Endothelial cell of umbilical vein (primary cell): Measurements from ENCODE around the gene TULP4. TPM values are rescaled to one million over a fixed set of nuclear protein-coding genes. Genes with fewer than 3 reads are reported as not detected.
"Not testable (repeated sequence)": the region's sequence is repeated elsewhere in the genome, so short reads cannot be mapped to it uniquely, and the experiment has no call there.

Experiments
- BruUV-seq: library from RNA; stranded (reverse); fragments of 400-500 nt; replicated peaks from 2 replicates; lab custom pipeline; 2021; lab: Mats Ljungman, UMichigan
- CTCF ChIA-PET: fragments of 300-600, 350-600 bp; sonication (Branson Sonifier 250); formaldehyde crosslinking; loops from one replicate; lab custom pipeline; 2021; ENCODE audit warnings: antibody characterized with exemption, inconsistent platforms; lab: Charles Lee
- POLR2A ChIA-PET: fragments of 300-600, 350-600 bp; sonication (Branson Sonifier 250); formaldehyde crosslinking; loops from one replicate; lab custom pipeline; 2021; ENCODE audit warnings: antibody characterized with exemption, inconsistent platforms; lab: Charles Lee
- DNase-seq: peaks from one replicate; pipeline ENCODE4 v3.0.0-alpha.2; 2011; ENCODE audit warnings: low read depth, low spot score
- FAIRE-seq: peaks from 2 replicates; lab custom pipeline; 2011; peaks lifted over from hg19 to GRCh38; lab: Jason Lieb, UNC
- H2AFZ ChIP-seq: 2 replicates; pipeline ENCODE4 v1.6.0; 2012; ENCODE audit warnings: low read depth, low read length, control low read depth, inconsistent platforms
- H3K27ac ChIP-seq: 2 replicates; pipeline ENCODE4 v1.5.1; 2011; ENCODE audit warnings: low read depth, mild to moderate bottlenecking, control low read depth, low read length, moderate library complexity; ENCODE audit not compliant: insufficient read depth
- H3K27me3 ChIP-seq, 2 experiments: 2 replicates each; pipeline versions ENCODE4 v1.6.0 to v1.6.1; 2011; ENCODE audit warnings: low read length in 2 of 2, mixed read lengths in 1 of 2; ENCODE audit not compliant: control insufficient read depth in 2 of 2, insufficient read depth in 2 of 2
- H3K36me3 ChIP-seq, 2 experiments: 2 replicates in 1 of 2; 3 replicates in 1 of 2; pipeline ENCODE4 v1.5.1; 2011; ENCODE audit warnings: low read length in 2 of 2, mild to moderate bottlenecking in 1 of 2, moderate library complexity in 1 of 2; ENCODE audit not compliant: control insufficient read depth in 2 of 2, insufficient read depth in 2 of 2; ENCODE audit errors: extremely low read depth in 1 of 2
- H3K4me1 ChIP-seq: 3 replicates; pipeline ENCODE4 v1.5.1; 2011; ENCODE audit warnings: mild to moderate bottlenecking, low read length; ENCODE audit not compliant: control insufficient read depth, insufficient read depth; ENCODE audit errors: extremely low read depth
- H3K4me2 ChIP-seq: 2 replicates; pipeline ENCODE4 v1.6.1; 2011; ENCODE audit warnings: low read length, control low read depth, mixed read lengths; ENCODE audit not compliant: insufficient read depth
- H3K4me3 ChIP-seq, 3 experiments: fragments of 200-600 bp in 1 of 3; sonication (generic), shearing (Covaris generic) in 1 of 3; replicated peaks in 1 of 3; 2 replicates each; pipeline ENCODE4 v1.5.1; 2011 to 2016; ENCODE audit warnings: control low read depth in 3 of 3, low read length in 3 of 3, mild to moderate bottlenecking in 2 of 3, inconsistent platforms in 1 of 3, low read depth in 1 of 3, moderate library complexity in 1 of 3; ENCODE audit not compliant: insufficient read depth in 1 of 3
- H3K79me2 ChIP-seq: 2 replicates; pipeline ENCODE4 v1.6.0; 2012; ENCODE audit warnings: low read length, inconsistent platforms; ENCODE audit not compliant: control insufficient read depth, insufficient read depth
- H3K9ac ChIP-seq: replicated peaks from 2 replicates; pipeline ENCODE3; 2011; ENCODE audit warnings: low read length, control low read depth; ENCODE audit not compliant: insufficient read depth; ENCODE audit errors: extremely low read depth
- H3K9me1 ChIP-seq: replicated peaks from 3 replicates; pipeline ENCODE4 v1.6.0; 2011; ENCODE audit warnings: mild to moderate bottlenecking, low read length; ENCODE audit not compliant: control insufficient read depth, insufficient read depth; ENCODE audit errors: extremely low read depth
- H3K9me3 ChIP-seq: replicated peaks from 2 replicates; pipeline ENCODE4 v1.5.1; 2012; ENCODE audit warnings: low read length, inconsistent platforms; ENCODE audit not compliant: control insufficient read depth, insufficient read depth
- H4K20me1 ChIP-seq: replicated peaks from 2 replicates; pipeline ENCODE3; 2011; ENCODE audit warnings: mild to moderate bottlenecking, low read length; ENCODE audit not compliant: control insufficient read depth, insufficient read depth; ENCODE audit errors: extremely low read depth
- CTCF ChIP-seq, 2 donors: IDR thresholded peaks; 1 replicate in 1 of 2; 2 replicates in 1 of 2; pipeline ENCODE4 v1.5.1; 2011; ENCODE audit warnings: low read length in 2 of 2, mild to moderate bottlenecking in 2 of 2, moderate library complexity in 2 of 2, control low read depth in 1 of 2, inconsistent platforms in 1 of 2, low read depth in 1 of 2; ENCODE audit not compliant: insufficient read depth in 1 of 2; ENCODE audit errors: extremely low read depth in 1 of 2
- EZH2 ChIP-seq: IDR thresholded peaks from 2 replicates; pipeline ENCODE4 v1.6.1; 2012; ENCODE audit warnings: borderline replicate concordance, low read depth, mild to moderate bottlenecking, moderate library complexity, low read length, inconsistent platforms; ENCODE audit not compliant: severe bottlenecking
- FOS ChIP-seq: IDR thresholded peaks from 2 replicates; pipeline ENCODE4 v1.6.1; 2011; ENCODE audit warnings: mild to moderate bottlenecking, low read length, moderate library complexity, borderline replicate concordance; ENCODE audit not compliant: insufficient read depth
- GATA2 ChIP-seq: IDR thresholded peaks from 2 replicates; pipeline ENCODE4 v1.7.0; 2011; ENCODE audit warnings: low read depth, mild to moderate bottlenecking, moderate library complexity, mixed read lengths, low read length; ENCODE audit not compliant: insufficient read length, insufficient read depth
- JUN ChIP-seq: IDR thresholded peaks from 2 replicates; pipeline ENCODE4 v1.6.1; 2011; ENCODE audit warnings: borderline replicate concordance, low read depth; ENCODE audit not compliant: insufficient read length, insufficient read depth
- MAX ChIP-seq: IDR thresholded peaks from 2 replicates; pipeline ENCODE4 v1.6.1; 2011; ENCODE audit not compliant: insufficient read depth, insufficient read length
- MYC ChIP-seq: IDR thresholded peaks from one replicate; pipeline ENCODE4 v1.6.1; 2011; ENCODE audit warnings: mild to moderate bottlenecking, low read depth, low read length
- POLR2A ChIP-seq: IDR thresholded peaks from 2 replicates; pipeline ENCODE4 v1.6.1; 2012; ENCODE audit warnings: low read depth, mild to moderate bottlenecking, control low read depth, low read length
- POLR2AphosphoS5 ChIP-seq: IDR thresholded peaks from 2 replicates; pipeline ENCODE4 v1.6.1; 2012; ENCODE audit warnings: low read depth, mild to moderate bottlenecking, control low read depth, low read length, moderate library complexity; ENCODE audit not compliant: insufficient read depth
- dilution Hi-C: fragments of 300-500 bp; cut with MboI; formaldehyde crosslinking; loops from one replicate; pipeline ENCODE4 v1.15.0; 2019; ENCODE audit warnings: low sequenced_read_pairs; ENCODE audit not compliant: extremely low pct_ligation_motif_present
- intact Hi-C: fragments of 100-400 bp; cut with micrococcal nuclease; formaldehyde crosslinking; loops from one replicate; pipeline ENCODE4 v1.10.0; 2022
- polyA plus RNA-seq, 4 experiments: library from polyadenylated mRNA; depleted of rRNA in 3 of 4; stranded (reverse) in 3 of 4; unstranded in 1 of 4; fragments of >200 nt; gene quantifications; 2 replicates each; pipeline versions ENCODE4 v1.2.1 to v1.2.3, GENCODE V29; 2011 to 2012; ENCODE audit warnings: missing spikeins in 1 of 4
- total RNA-seq: library from RNA; stranded (reverse); gene quantifications from 2 replicates; pipeline ENCODE4 v1.2.3, GENCODE V29; 2021

Gene TULP4
- total and polyA plus RNA-seq, 2 donors (not counting 3 experiments of a cell fraction or from before 2014, with no cell fraction given): 10.8 to 55.1 TPM

GRCh38 chr6:158338311-158339112 is 26.2 kb downstream of the TULP4 start:
- ChIA-PET CTCF (interaction anchor here (1.3 kb wide), 1 partner anchor 11 kb away, joined by 4 read pairs; no protein-coding TSS in a partner anchor), POLR2A (no interaction called here)
- TF ChIP-seq FOS: no peak
- TF ChIP-seq CTCF (IDR thresholded peaks at IDR 0.05; ENCODE audit: extremely low read depth in 1 of 2, insufficient read depth in 1 of 2, low read depth in 1 of 2, low read length in 2 of 2): no peak
- TF ChIP-seq MYC: no peak
- no peak for TF ChIP-seq POLR2AphosphoS5
- TF ChIP-seq MAX: no peak
- TF ChIP-seq POLR2A: no peak
- no peak for TF ChIP-seq JUN
- no peak for TF ChIP-seq EZH2
- TF ChIP-seq GATA2: no peak
- no peaks in the 10 kb centered on the region for H3K9me1 ChIP-seq
- no peaks in the 10 kb centered on the region for H3K4me1 ChIP-seq
- no peak overlapping the region for H3K4me2 ChIP-seq
- H3K27ac ChIP-seq: no peak overlapping the region
- no peaks in the 10 kb centered on the region for H3K9me3 ChIP-seq
- H3K79me2 ChIP-seq: no peaks in the 10 kb centered on the region
- dilution Hi-C loops (no loop called here), intact Hi-C loops (no loop called here)
- FAIRE-seq (no peak), DNase-seq (no peak)
- H3K36me3 ChIP-seq: no peaks in the 10 kb centered on the region
- H2AFZ ChIP-seq: no peak overlapping the region
- H3K9ac ChIP-seq: no peak overlapping the region
- BruUV-seq: no TSS peak
- H3K27me3 ChIP-seq: no peaks in the 10 kb centered on the region
- H4K20me1 ChIP-seq: no peaks in the 10 kb centered on the region
- H3K4me3 ChIP-seq: no peak overlapping the region

- H3K4me2 ChIP-seq, H3K36me3 ChIP-seq, H3K4me3 ChIP-seq, POLR2A ChIA-PET, DNase-seq, H3K27me3 ChIP-seq, CTCF ChIA-PET, H3K27ac ChIP-seq, H3K79me2 ChIP-seq, H3K4me1 ChIP-seq, H3K9ac ChIP-seq, dilution Hi-C loops, H3K9me1 ChIP-seq, intact Hi-C loops, BruUV-seq, H3K9me3 ChIP-seq, FAIRE-seq, H4K20me1 ChIP-seq, H2AFZ ChIP-seq: not testable (repeated sequence)
These were observed 26.9 kb downstream of the TULP4 start for GRCh38 chr6:158339197-158339596.
